Measurements from ENCODE around the gene KBTBD13. TPM values are rescaled to one million over a fixed set of nuclear protein-coding genes. Genes with fewer than 3 reads are reported as not detected.
A peak's percentile ranks its signal among the peaks of the same experiment; 100 is the strongest.
"Not testable (repeated sequence)": the region's sequence is repeated elsewhere in the genome, so short reads cannot be mapped to it uniquely, and the experiment has no call there.

The KBTBD13 gene
- total RNA-seq, 4 donors from 2014 or later = not detected

- in situ Hi-C loops (cut with MboI; ENCODE audit: low pct_ligation_motif_present in 1 of 4, low pct_unique_long_range_greater_than_20kb in 1 of 4, low sequenced_read_pairs in 3 of 4) (no loop called here), intact Hi-C loops (cut with DNase I; ENCODE audit: low total_unique reads) (no loop called here)
- no peaks in the 10 kb centered on the region for H3K36me3 ChIP-seq
Measured at GRCh38 chr15:65071381-65071811, 5.2 kb upstream of the KBTBD13 start.

DNA sequence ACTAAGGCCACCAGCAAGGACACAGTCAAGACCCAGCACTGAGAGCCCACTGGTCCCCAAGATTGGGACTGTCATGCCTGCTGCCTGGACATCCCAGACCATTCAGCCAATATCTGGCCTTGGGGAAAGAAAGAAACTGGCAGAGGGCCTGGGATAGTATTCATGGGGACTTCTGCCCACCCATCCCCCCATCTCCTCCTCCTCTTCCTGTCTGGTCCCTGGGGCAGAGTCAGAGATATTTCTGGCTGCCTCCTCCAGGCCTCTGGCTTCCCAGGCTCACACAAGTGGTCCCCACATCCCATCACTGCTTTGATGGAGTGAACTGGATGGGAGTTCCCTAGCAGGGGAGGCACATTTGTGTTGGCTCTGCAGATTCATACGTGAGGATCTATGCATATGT lies 4.5 kb upstream of the KBTBD13 start:
- intact Hi-C loops (cut with DNase I; ENCODE audit: low total_unique reads) = no loop called here
- H3K27me3 ChIP-seq = peaks cover 11% of the 10 kb centered on the region
- no peaks in the 10 kb centered on the region for H3K36me3 ChIP-seq
- no peak overlapping the region for H3K4me3 ChIP-seq
- H3K27ac ChIP-seq = peak overlapping the region; percentile 68 to 90 (median 86)
- TF ChIP-seq POLR2A (IDR thresholded peaks at IDR 0.05) (no peak), POLR2AphosphoS5 (IDR thresholded peaks at IDR 0.05) (no peak), EP300 (IDR thresholded peaks at IDR 0.05; ENCODE audit: low read depth) (no peak), CTCF (IDR thresholded peaks at IDR 0.05) (no peak)
- no peak for DNase-seq
- 77% methylated on average over 1 of the region's 1 CpG; no CpG with 5 or more reads in 1 of the 2 donors for WGBS, 2 donors (ENCODE audit: low coverage in 1 of 2)
- in situ Hi-C loops (cut with MboI; ENCODE audit: low pct_ligation_motif_present in 1 of 4, low pct_unique_long_range_greater_than_20kb in 1 of 4, low sequenced_read_pairs in 3 of 4) = no loop called here
- peaks cover 3 to 42% (median 31%) of the 10 kb centered on the region in 4 donors for H3K4me1 ChIP-seq
- no peaks in the 10 kb centered on the region for H3K9me3 ChIP-seq

More at GRCh38 chr15:65071381-65071811, 5.2 kb upstream of the KBTBD13 start:
- Histone ChIP-seq H3K27me3 (peaks cover 13% of the 10 kb centered on the region), H3K9me3 (no peaks in the 10 kb centered on the region), H3K4me1 (peaks cover 3 to 42% (median 31%) of the 10 kb centered on the region in 4 donors), H3K4me3 (no peak overlapping the region), H3K27ac (peak overlapping the region; percentile 68 to 90 (median 86))
- 56% methylated on average over 5 of the region's 5 CpGs; no CpG with 5 or more reads in 1 of the 2 donors for WGBS, 2 donors (ENCODE audit: low coverage in 1 of 2)
- TF ChIP-seq POLR2A (IDR thresholded peaks at IDR 0.05) (no peak), CTCF (IDR thresholded peaks at IDR 0.05) (no peak)
- peak; percentile 31 for DNase-seq

- no peak for TF ChIP-seq POLR2AphosphoS5 (IDR thresholded peaks at IDR 0.05)
- no peak for TF ChIP-seq EP300 (IDR thresholded peaks at IDR 0.05; ENCODE audit: low read depth)
- no peak for TF ChIP-seq POLR2A (IDR thresholded peaks at IDR 0.05)
- no peak for TF ChIP-seq CTCF (IDR thresholded peaks at IDR 0.05)
- intact Hi-C loops (cut with DNase I; ENCODE audit: low total_unique reads) = no loop called here
- Histone ChIP-seq H3K9me3 (no peaks in the 10 kb centered on the region), H3K36me3 (no peaks in the 10 kb centered on the region), H3K4me1 (peaks cover 3 to 42% (median 32%) of the 10 kb centered on the region in 4 donors), H3K27me3 (peaks cover 6% of the 10 kb centered on the region), H3K4me3 (no peak overlapping the region), H3K27ac (peak overlapping the region in 1 of 4 donors; percentile 90)
- no peak for DNase-seq
- in situ Hi-C loops (cut with MboI; ENCODE audit: low pct_ligation_motif_present in 1 of 4, low pct_unique_long_range_greater_than_20kb in 1 of 4, low sequenced_read_pairs in 3 of 4) = no loop called here
- WGBS, 2 donors (ENCODE audit: low coverage in 1 of 2) = 95% methylated on average over 3 of the region's 3 CpGs; no CpG with 5 or more reads in 1 of the 2 donors
Measured at GRCh38 chr15:65072617-65073016, 3.9 kb upstream of the KBTBD13 start.

DNA sequence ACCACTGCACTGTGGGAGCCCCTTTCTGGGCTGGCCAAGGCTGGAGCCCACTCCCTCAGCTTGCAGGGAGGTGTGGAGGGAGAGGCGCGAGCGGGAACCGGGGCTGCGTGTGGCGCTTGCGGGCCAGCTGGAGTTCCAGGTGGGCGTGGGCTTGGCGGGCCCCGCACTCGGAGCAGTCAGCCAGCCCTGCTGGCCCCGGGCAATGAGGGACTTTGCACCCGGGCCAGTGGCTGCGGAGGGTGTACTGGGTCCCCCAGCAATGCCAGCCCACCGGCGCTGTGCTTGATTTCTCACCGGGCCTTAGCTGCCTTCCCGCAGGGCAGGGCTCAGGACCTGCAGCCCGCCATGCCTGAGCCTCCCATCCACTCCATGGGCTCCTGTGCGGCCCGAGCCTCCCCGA lies 1.6 kb upstream of the KBTBD13 start:
- DNase-seq; in situ Hi-C loops (cut with MboI; ENCODE audit: low pct_ligation_motif_present in 1 of 4, low pct_unique_long_range_greater_than_20kb in 1 of 4, low sequenced_read_pairs in 3 of 4): not testable (repeated sequence)
- WGBS, 2 donors (ENCODE audit: low coverage in 1 of 2) = 92% methylated on average over 18 of the region's 22 CpGs; no CpG with 5 or more reads in 1 of the 2 donors

DNA sequence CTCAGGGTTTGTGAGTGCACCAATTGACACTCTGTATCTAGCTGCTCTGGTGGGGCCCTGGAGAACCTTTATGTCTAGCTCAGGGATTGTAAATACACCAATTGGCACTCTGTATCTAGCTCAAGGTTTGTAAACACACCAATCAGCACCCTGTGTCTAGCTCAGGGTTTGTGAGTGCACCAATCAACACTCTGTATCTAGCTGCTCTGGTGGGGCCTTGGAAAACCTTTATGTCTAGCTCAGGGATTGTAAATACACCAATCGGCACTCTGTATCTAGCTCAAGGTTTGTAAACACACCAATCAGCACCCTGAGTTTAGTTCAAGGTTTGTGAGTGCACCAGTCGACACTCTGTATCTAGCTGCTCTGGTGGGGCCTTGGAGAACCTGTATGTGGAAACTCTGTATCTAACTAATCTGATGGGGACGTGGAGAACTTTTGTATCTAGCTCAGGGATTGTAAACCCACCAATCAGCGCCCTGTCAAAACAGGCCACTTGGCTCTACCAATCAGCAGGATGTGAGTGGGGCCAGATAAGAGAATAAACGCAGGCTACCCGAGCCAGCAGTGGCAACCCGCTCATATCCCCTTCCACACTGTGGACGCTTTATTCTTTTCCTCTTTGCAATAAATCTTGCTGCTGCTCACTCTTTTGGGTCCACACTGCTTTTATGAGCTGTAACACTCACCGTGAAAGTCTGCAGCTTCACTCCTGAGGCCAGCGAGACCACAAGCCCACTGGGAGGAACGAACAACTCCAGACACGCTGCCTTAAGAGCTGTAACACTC lies 745 bp upstream of the KBTBD13 start:
- not testable (repeated sequence) for H3K4me3 ChIP-seq
- 78 to 97% methylated on average over 6 to 12 of the region's 12 CpGs for WGBS, 2 donors (ENCODE audit: low coverage in 1 of 2)

More for the DNA sequence above, 1.6 kb upstream of the KBTBD13 start:
- H3K27me3 ChIP-seq; H3K36me3 ChIP-seq; H3K27ac ChIP-seq; H3K9me3 ChIP-seq; intact Hi-C loops (cut with DNase I; ENCODE audit: low total_unique reads); H3K4me3 ChIP-seq: not testable (repeated sequence)
- H3K4me1 ChIP-seq = peaks cover 3 to 35% (median 33%) of the 10 kb centered on the region in 4 donors

More for the DNA sequence above, 745 bp upstream of the KBTBD13 start:
- peaks cover 3 to 26% (median 24%) of the 10 kb centered on the region in 4 donors for H3K4me1 ChIP-seq
- H3K36me3 ChIP-seq; H3K9me3 ChIP-seq; H3K27me3 ChIP-seq; DNase-seq; intact Hi-C loops (cut with DNase I; ENCODE audit: low total_unique reads); H3K27ac ChIP-seq; in situ Hi-C loops (cut with MboI; ENCODE audit: low pct_ligation_motif_present in 1 of 4, low pct_unique_long_range_greater_than_20kb in 1 of 4, low sequenced_read_pairs in 3 of 4): not testable (repeated sequence)

Data from transverse colon (tissue), 4 donors.